ENCODE results near the gene TMEM178B.

GRCh38 chr7:141263983-141264382 lies 190.1 kb downstream of the TMEM178B start:
- TF ChIP-seq CTCF (optimal IDR thresholded peaks at IDR 0.05 in 1 of 3, IDR thresholded peaks at IDR 0.05 in 1 of 3, conservative IDR thresholded peaks at IDR 0.05 in 1 of 3; ENCODE audit: extremely low read depth in 1 of 3, insufficient read depth in 2 of 3, low read length in 3 of 3) (no peak), EZH2 (IDR thresholded peaks at IDR 0.05; ENCODE audit: low read length) (no peak)
